ENCODE data around the gene TLL1.

The TLL1 gene

DNA sequence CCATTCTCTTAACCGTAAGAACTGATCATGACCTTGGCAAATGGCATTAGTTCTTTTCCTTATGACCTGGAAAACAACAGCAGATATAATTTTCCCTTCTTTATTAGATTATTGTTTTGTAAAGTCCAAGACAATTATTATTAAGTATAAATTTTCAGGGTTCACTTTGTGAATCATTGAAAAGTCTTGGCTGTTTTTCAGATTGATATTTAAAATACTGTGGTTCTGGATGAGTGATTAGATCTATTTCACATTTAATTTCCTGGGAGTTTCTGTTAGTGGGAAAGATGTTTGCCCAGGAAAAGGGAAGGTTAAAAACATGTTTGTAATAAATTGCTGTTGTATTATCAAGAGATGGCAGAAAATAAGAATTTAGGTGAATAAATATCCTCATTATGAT is 194.9 kb downstream of the TLL1 start:
- no peak overlapping the region for H3K4me3 ChIP-seq (ENCODE audit: low read depth, low read length)
- TF ChIP-seq, protein P1, sequence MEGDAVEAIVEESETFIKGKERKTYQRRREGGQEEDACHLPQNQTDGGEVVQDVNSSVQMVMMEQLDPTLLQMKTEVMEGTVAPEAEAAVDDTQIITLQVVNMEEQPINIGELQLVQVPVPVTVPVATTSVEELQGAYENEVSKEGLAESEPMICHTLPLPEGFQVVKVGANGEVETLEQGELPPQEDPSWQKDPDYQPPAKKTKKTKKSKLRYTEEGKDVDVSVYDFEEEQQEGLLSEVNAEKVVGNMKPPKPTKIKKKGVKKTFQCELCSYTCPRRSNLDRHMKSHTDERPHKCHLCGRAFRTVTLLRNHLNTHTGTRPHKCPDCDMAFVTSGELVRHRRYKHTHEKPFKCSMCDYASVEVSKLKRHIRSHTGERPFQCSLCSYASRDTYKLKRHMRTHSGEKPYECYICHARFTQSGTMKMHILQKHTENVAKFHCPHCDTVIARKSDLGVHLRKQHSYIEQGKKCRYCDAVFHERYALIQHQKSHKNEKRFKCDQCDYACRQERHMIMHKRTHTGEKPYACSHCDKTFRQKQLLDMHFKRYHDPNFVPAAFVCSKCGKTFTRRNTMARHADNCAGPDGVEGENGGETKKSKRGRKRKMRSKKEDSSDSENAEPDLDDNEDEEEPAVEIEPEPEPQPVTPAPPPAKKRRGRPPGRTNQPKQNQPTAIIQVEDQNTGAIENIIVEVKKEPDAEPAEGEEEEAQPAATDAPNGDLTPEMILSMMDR (IDR thresholded peaks at IDR 0.05; ENCODE audit: low read depth, low read length) = no peak

DNA sequence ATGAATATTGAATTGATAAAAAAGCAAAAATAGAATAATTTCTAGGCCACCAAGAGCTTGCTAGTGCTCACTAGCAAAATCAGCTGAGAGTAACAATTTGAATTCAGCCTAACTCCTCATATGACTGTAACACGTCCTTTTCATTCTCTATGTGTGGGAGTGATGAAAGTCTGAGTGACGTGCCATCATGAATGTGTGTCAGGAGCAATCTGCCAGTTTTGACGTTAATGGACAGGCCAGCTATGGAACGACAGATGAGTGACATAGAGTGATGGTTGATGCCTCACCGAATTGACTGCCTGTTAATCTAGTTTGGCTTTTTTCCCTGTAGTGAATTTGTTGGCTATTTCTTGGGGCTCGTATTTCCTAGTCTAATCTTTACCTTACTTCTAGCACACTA is 200.7 kb downstream of the TLL1 start:
- TF ChIP-seq, protein P1 (IDR thresholded peaks at IDR 0.05; ENCODE audit: low read depth, low read length) = no peak
- no peak overlapping the region for H3K4me3 ChIP-seq (ENCODE audit: low read depth, low read length)

- TF ChIP-seq, protein P1 (IDR thresholded peaks at IDR 0.05; ENCODE audit: low read depth, low read length) = no peak
- no peak overlapping the region for H3K4me3 ChIP-seq (ENCODE audit: low read depth, low read length)
Observed at GRCh38 chr4:166075599-166075998, 202.6 kb downstream of the TLL1 start.

GRCh38 chr4:166077782-166078181 is 204.7 kb downstream of the TLL1 start:
- TF ChIP-seq, protein P1 (IDR thresholded peaks at IDR 0.05; ENCODE audit: low read depth, low read length) = no peak

DNA sequence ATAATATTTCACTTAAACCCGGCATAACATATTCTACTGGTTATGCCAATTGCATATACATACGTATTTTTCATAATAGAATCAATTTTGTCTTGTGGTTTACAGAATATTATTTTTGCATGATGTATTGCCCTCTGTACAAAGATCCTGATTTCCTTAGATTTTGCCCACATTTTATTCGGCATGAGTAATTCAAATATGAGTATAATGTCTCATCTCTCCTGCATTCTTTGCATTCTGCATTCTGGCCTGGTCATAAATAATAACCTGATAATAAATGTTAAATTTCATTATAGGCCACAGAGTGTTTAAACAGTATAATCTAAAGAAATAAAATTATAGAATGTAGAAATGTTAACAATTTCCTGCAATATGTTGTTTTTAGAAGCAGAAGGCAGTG is 205.3 kb downstream of the TLL1 start:
- H3K4me3 ChIP-seq (ENCODE audit: low read depth, low read length) = no peak overlapping the region
- TF ChIP-seq, protein P1 (IDR thresholded peaks at IDR 0.05; ENCODE audit: low read depth, low read length) = no peak

More at GRCh38 chr4:166077782-166078181, 204.7 kb downstream of the TLL1 start:
- H3K4me3 ChIP-seq (ENCODE audit: low read depth, low read length) = no peak overlapping the region

- TF ChIP-seq, protein P1 (IDR thresholded peaks at IDR 0.05; ENCODE audit: low read depth, low read length) = no peak
Observed at GRCh38 chr4:166078955-166079354, 205.9 kb downstream of the TLL1 start.

DNA sequence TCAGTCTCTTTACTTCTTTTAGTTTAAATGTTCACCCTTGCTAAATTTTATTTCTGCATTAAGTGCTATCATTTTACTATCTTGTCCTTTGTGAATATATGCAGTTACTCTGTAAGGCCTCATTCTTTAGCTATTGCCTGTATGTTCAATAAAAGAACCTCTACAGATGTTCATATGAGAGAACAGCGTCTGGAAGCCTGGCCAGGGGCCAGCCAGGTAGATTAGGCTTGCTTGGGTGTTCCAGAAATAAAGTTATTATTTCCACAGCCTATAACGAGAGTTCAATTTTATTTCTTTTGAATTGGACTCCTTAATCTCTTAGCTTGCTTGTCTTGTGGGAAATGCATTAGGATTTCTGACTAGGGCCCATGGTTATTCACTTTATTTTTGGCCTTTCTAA is 214.5 kb downstream of the TLL1 start:
- TF ChIP-seq, protein P1 (IDR thresholded peaks at IDR 0.05; ENCODE audit: low read depth, low read length) = no peak
- no peak overlapping the region for H3K4me3 ChIP-seq (ENCODE audit: low read depth, low read length)

More at GRCh38 chr4:166078955-166079354, 205.9 kb downstream of the TLL1 start:
- H3K4me3 ChIP-seq (ENCODE audit: low read depth, low read length) = no peak overlapping the region
